GM23338 (cell line): ENCODE measurements around the gene ABHD17B. TPM values are rescaled to one million over a fixed set of nuclear protein-coding genes. Genes with fewer than 3 reads are reported as not detected.

ENCODE experiments used
- ATAC-seq: fragments of 200-7000 bp; cut with Tn5 transposase; 3 replicates; pipeline ENCODE4 v1.9.1; 2020
- DNase-seq: peaks from one replicate; pipeline ENCODE4 v3.0.0-alpha.2; 2015; ENCODE audit warnings: low spot score
- H2AFZ ChIP-seq: fragments of 200-600 bp; sonication (generic); 2 replicates; pipeline ENCODE4 v1.8.0; 2016; ENCODE audit warnings: antibody characterized with exemption, mild to moderate bottlenecking, moderate library complexity
- H3F3A ChIP-seq: fragments of 200-600 bp; sonication (generic); replicated peaks from 2 replicates; pipeline ENCODE4 v1.8.0; 2017; ENCODE audit warnings: antibody characterized with exemption, mixed run types, low read depth
- H3K27ac ChIP-seq: fragments of 200-600 bp; sonication (generic); 2 replicates; pipeline ENCODE4 v1.6.1; 2016; ENCODE audit warnings: low read depth
- H3K27me3 ChIP-seq: fragments of 200-600 bp; sonication (generic); 2 replicates; pipeline ENCODE4 v1.8.0; 2016; ENCODE audit warnings: mild to moderate bottlenecking, mixed run types, moderate library complexity; ENCODE audit not compliant: insufficient read depth
- H3K36me3 ChIP-seq: fragments of 200-600 bp; sonication (generic); 2 replicates; pipeline ENCODE4 v1.8.0; 2016; ENCODE audit warnings: mild to moderate bottlenecking; ENCODE audit not compliant: insufficient read depth
- H3K4me1 ChIP-seq: fragments of 200-600 bp; sonication (generic); 2 replicates; pipeline ENCODE4 v1.8.0; 2016; ENCODE audit warnings: mild to moderate bottlenecking, moderate library complexity; ENCODE audit not compliant: insufficient read depth
- H3K4me2 ChIP-seq: fragments of 200-600 bp; sonication (generic); 2 replicates; pipeline ENCODE4 v1.7.1; 2017; ENCODE audit warnings: mixed run types
- H3K4me3 ChIP-seq: fragments of 200-600 bp; sonication (generic); 2 replicates; pipeline ENCODE4 v1.6.1; 2016; ENCODE audit warnings: mixed run types
- H3K79me2 ChIP-seq: fragments of 200-600 bp; sonication (generic); replicated peaks from 2 replicates; pipeline ENCODE4 v1.8.0; 2017; ENCODE audit warnings: mild to moderate bottlenecking; ENCODE audit not compliant: insufficient read depth
- H3K9me2 ChIP-seq: fragments of 200-600 bp; sonication (generic); 2 replicates; pipeline ENCODE4 v1.8.0; 2017; ENCODE audit not compliant: insufficient read depth
- H4K20me1 ChIP-seq: fragments of 200-600 bp; sonication (generic); replicated peaks from 2 replicates; pipeline ENCODE4 v1.8.0; 2017; ENCODE audit warnings: mild to moderate bottlenecking; ENCODE audit not compliant: insufficient read depth
- H3K27ac Mint-ChIP-seq: 2 replicates; pipeline ENCODE4 v1.8.0; 2020; ENCODE audit warnings: inconsistent platforms, mild to moderate bottlenecking, moderate library complexity, mixed read lengths
- H3K27me3 Mint-ChIP-seq: 3 replicates; pipeline ENCODE4 v1.8.0; 2022; ENCODE audit warnings: low read depth, mild to moderate bottlenecking, moderate library complexity, mixed read lengths, inconsistent platforms; ENCODE audit not compliant: insufficient read depth, poor library complexity
- H3K36me3 Mint-ChIP-seq: 3 replicates; pipeline ENCODE4 v1.8.0; 2021; ENCODE audit warnings: low read depth, mild to moderate bottlenecking, inconsistent platforms, moderate library complexity, mixed read lengths
- H3K4me1 Mint-ChIP-seq: 3 replicates; pipeline ENCODE4 v1.8.0; 2020; ENCODE audit warnings: mild to moderate bottlenecking, inconsistent platforms, mixed read lengths
- H3K4me3 Mint-ChIP-seq: 3 replicates; pipeline ENCODE4 v1.8.0; 2021; ENCODE audit warnings: moderate library complexity, mild to moderate bottlenecking, inconsistent platforms, mixed read lengths
- H3K9me3 Mint-ChIP-seq: 3 replicates; pipeline ENCODE4 v1.8.0; 2020; ENCODE audit warnings: moderate library complexity, mild to moderate bottlenecking, inconsistent platforms, mixed read lengths
- CREB1 ChIP-seq: fragments of 250-450 bp; sonication (Bioruptor Pico); IDR thresholded peaks from 2 replicates; pipeline ENCODE4 v1.5.0; 2020; ENCODE audit warnings: low read depth, mild to moderate bottlenecking, moderate library complexity
- EZH2phosphoT487 ChIP-seq: fragments of 200-600 bp; sonication (generic); IDR thresholded peaks from one replicate; pipeline ENCODE4 v1.8.1; 2018; ENCODE audit warnings: antibody characterized with exemption; ENCODE audit not compliant: unreplicated experiment
- JUNB ChIP-seq: IDR thresholded peaks from one replicate; pipeline ENCODE4 v1.6.1; 2016; ENCODE audit warnings: antibody characterized with exemption; ENCODE audit not compliant: unreplicated experiment
- NANOG ChIP-seq: IDR thresholded peaks from 2 replicates; pipeline ENCODE4 v1.6.1; 2016; ENCODE audit warnings: antibody characterized with exemption, borderline replicate concordance
- polyA plus RNA-seq: library from polyadenylated mRNA; unstranded; fragments of >200 nt; fragmentation: Nextera tagmentation; extraction: Ambion mirVana; gene quantifications from 2 replicates; pipeline ENCODE4 v1.2.1, GENCODE V29; 2016
- total RNA-seq: library from RNA; depleted of rRNA; stranded (reverse); fragments of >200 nt; shearing (Covaris generic); gene quantifications from 2 replicates; pipeline ENCODE4 v1.2.3, GENCODE V29; 2014
- TF ChIP-seq, protein P1 (sequence below): IDR thresholded peaks from one replicate; pipeline ENCODE4 v1.6.1; 2018; ENCODE audit warnings: antibody characterized with exemption; ENCODE audit not compliant: unreplicated experiment
- TF ChIP-seq, protein P2 (sequence below), 2 experiments: fragments of 200-600 bp in 1 of 2; sonication (generic) in 1 of 2; conservative IDR thresholded peaks; 2 replicates each; pipeline versions ENCODE4 v1.5.1 to v1.6.1; 2016 to 2017; ENCODE audit warnings: antibody characterized with exemption in 2 of 2, low read depth in 2 of 2, mild to moderate bottlenecking in 2 of 2, moderate library complexity in 1 of 2
- TF ChIP-seq, protein P3 (sequence below): fragments of 250-450 bp; sonication (Bioruptor Pico); IDR thresholded peaks from 2 replicates; pipeline ENCODE4 v1.5.0; 2020; ENCODE audit warnings: mild to moderate bottlenecking, moderate library complexity
- TF ChIP-seq, protein P4 (sequence below): IDR thresholded peaks from 2 replicates; pipeline ENCODE4 v1.6.1; 2016; ENCODE audit warnings: antibody characterized with exemption

The ABHD17B gene
- total and polyA plus RNA-seq, 2 experiments from 2014 or later, result 32.2 to 112 TPM

DNA sequence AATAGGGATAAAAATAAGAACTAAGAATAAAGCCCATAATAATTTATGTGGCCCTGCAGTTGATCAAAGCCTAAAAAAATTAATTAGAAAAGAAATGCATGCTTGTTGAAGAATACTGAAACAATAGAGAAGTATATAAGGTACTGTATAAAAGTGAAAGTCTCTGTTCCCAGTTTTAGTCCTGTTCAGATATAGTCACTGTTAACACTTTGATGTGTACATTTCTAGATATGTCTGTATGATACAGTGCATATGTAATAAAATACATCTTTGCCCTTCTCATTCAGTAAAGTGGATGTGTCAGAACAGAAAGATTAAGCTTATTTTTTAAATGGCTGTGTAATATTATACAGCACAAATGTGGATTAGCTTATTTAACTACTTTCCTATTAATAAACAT, 4.5 kb upstream of the ABHD17B start (continued):
- TF ChIP-seq, protein P1, sequence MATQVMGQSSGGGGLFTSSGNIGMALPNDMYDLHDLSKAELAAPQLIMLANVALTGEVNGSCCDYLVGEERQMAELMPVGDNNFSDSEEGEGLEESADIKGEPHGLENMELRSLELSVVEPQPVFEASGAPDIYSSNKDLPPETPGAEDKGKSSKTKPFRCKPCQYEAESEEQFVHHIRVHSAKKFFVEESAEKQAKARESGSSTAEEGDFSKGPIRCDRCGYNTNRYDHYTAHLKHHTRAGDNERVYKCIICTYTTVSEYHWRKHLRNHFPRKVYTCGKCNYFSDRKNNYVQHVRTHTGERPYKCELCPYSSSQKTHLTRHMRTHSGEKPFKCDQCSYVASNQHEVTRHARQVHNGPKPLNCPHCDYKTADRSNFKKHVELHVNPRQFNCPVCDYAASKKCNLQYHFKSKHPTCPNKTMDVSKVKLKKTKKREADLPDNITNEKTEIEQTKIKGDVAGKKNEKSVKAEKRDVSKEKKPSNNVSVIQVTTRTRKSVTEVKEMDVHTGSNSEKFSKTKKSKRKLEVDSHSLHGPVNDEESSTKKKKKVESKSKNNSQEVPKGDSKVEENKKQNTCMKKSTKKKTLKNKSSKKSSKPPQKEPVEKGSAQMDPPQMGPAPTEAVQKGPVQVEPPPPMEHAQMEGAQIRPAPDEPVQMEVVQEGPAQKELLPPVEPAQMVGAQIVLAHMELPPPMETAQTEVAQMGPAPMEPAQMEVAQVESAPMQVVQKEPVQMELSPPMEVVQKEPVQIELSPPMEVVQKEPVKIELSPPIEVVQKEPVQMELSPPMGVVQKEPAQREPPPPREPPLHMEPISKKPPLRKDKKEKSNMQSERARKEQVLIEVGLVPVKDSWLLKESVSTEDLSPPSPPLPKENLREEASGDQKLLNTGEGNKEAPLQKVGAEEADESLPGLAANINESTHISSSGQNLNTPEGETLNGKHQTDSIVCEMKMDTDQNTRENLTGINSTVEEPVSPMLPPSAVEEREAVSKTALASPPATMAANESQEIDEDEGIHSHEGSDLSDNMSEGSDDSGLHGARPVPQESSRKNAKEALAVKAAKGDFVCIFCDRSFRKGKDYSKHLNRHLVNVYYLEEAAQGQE, result no peak
- TF ChIP-seq NANOG (no peak), EZH2phosphoT487 (no peak)
- TF ChIP-seq, protein P2, sequence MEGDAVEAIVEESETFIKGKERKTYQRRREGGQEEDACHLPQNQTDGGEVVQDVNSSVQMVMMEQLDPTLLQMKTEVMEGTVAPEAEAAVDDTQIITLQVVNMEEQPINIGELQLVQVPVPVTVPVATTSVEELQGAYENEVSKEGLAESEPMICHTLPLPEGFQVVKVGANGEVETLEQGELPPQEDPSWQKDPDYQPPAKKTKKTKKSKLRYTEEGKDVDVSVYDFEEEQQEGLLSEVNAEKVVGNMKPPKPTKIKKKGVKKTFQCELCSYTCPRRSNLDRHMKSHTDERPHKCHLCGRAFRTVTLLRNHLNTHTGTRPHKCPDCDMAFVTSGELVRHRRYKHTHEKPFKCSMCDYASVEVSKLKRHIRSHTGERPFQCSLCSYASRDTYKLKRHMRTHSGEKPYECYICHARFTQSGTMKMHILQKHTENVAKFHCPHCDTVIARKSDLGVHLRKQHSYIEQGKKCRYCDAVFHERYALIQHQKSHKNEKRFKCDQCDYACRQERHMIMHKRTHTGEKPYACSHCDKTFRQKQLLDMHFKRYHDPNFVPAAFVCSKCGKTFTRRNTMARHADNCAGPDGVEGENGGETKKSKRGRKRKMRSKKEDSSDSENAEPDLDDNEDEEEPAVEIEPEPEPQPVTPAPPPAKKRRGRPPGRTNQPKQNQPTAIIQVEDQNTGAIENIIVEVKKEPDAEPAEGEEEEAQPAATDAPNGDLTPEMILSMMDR (conservative IDR thresholded peaks at IDR 0.05; ENCODE audit: low read depth in 2 of 2), result no peak

DNA sequence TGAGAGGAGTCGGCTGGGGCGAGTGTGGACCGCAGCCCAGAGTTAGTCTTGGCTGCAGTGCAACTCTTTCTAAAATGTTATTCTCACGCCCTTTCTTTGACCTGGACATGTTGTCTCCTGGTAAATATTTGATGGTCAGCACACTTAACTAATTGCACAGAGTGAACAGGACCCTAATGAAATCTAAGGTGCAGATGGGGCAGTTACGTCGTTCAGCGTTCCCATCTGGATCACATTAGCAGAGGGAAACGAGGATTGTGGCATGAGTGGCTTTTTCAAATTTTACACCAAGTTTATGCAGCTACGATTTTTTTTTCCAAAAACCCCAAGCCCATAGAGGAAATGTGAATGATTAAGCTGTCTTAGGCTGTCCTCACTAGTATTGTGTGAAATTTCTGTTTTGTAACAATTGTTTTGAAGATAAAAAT, 929 bp upstream of the ABHD17B start:
- peak overlapping the region; percentile 95 for H3K27ac Mint-ChIP-seq
- peaks cover 12% of the 10 kb centered on the region for H3K36me3 Mint-ChIP-seq
- TF ChIP-seq, protein P1, result no peak
- TF ChIP-seq CREB1 (CRISPR knock-in tag) (no peak), JUNB (no peak)
- TF ChIP-seq, protein P3, sequence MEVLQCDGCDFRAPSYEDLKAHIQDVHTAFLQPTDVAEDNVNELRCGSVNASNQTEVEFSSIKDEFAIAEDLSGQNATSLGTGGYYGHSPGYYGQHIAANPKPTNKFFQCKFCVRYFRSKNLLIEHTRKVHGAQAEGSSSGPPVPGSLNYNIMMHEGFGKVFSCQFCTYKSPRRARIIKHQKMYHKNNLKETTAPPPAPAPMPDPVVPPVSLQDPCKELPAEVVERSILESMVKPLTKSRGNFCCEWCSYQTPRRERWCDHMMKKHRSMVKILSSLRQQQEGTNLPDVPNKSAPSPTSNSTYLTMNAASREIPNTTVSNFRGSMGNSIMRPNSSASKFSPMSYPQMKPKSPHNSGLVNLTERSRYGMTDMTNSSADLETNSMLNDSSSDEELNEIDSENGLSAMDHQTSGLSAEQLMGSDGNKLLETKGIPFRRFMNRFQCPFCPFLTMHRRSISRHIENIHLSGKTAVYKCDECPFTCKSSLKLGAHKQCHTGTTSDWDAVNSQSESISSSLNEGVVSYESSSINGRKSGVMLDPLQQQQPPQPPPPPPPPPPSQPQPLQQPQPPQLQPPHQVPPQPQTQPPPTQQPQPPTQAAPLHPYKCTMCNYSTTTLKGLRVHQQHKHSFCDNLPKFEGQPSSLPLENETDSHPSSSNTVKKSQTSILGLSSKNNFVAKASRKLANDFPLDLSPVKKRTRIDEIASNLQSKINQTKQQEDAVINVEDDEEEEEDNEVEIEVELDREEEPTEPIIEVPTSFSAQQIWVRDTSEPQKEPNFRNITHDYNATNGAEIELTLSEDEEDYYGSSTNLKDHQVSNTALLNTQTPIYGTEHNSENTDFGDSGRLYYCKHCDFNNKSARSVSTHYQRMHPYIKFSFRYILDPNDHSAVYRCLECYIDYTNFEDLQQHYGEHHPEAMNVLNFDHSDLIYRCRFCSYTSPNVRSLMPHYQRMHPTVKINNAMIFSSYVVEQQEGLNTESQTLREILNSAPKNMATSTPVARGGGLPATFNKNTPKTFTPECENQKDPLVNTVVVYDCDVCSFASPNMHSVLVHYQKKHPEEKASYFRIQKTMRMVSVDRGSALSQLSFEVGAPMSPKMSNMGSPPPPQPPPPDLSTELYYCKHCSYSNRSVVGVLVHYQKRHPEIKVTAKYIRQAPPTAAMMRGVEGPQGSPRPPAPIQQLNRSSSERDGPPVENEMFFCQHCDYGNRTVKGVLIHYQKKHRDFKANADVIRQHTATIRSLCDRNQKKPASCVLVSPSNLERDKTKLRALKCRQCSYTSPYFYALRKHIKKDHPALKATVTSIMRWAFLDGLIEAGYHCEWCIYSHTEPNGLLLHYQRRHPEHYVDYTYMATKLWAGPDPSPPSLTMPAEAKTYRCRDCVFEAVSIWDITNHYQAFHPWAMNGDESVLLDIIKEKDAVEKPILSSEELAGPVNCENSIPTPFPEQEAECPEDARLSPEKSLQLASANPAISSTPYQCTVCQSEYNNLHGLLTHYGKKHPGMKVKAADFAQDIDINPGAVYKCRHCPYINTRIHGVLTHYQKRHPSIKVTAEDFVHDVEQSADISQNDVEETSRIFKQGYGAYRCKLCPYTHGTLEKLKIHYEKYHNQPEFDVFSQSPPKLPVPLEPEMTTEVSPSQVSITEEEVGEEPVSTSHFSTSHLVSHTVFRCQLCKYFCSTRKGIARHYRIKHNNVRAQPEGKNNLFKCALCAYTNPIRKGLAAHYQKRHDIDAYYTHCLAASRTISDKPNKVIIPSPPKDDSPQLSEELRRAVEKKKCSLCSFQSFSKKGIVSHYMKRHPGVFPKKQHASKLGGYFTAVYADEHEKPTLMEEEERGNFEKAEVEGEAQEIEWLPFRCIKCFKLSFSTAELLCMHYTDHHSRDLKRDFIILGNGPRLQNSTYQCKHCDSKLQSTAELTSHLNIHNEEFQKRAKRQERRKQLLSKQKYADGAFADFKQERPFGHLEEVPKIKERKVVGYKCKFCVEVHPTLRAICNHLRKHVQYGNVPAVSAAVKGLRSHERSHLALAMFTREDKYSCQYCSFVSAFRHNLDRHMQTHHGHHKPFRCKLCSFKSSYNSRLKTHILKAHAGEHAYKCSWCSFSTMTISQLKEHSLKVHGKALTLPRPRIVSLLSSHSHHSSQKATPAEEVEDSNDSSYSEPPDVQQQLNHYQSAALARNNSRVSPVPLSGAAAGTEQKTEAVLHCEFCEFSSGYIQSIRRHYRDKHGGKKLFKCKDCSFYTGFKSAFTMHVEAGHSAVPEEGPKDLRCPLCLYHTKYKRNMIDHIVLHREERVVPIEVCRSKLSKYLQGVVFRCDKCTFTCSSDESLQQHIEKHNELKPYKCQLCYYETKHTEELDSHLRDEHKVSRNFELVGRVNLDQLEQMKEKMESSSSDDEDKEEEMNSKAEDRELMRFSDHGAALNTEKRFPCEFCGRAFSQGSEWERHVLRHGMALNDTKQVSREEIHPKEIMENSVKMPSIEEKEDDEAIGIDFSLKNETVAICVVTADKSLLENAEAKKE (CRISPR knock-in tag), result no peak
- TF ChIP-seq, protein P4, sequence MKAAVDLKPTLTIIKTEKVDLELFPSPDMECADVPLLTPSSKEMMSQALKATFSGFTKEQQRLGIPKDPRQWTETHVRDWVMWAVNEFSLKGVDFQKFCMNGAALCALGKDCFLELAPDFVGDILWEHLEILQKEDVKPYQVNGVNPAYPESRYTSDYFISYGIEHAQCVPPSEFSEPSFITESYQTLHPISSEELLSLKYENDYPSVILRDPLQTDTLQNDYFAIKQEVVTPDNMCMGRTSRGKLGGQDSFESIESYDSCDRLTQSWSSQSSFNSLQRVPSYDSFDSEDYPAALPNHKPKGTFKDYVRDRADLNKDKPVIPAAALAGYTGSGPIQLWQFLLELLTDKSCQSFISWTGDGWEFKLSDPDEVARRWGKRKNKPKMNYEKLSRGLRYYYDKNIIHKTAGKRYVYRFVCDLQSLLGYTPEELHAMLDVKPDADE, result no peak

More for the DNA sequence above, 929 bp upstream of the ABHD17B start:
- H3K4me3 Mint-ChIP-seq, result peak overlapping the region; percentile 100
- peaks cover 41% of the 10 kb centered on the region for H3K4me1 Mint-ChIP-seq
- no peak for DNase-seq
- H3K4me3 ChIP-seq, result peak overlapping the region; percentile 70
- H3K36me3 ChIP-seq, result no peaks in the 10 kb centered on the region
- H3K4me1 ChIP-seq, result peaks cover 38% of the 10 kb centered on the region
- peak overlapping the region; percentile 85 for H3K27ac ChIP-seq
- ATAC-seq, result no peak
- no peak overlapping the region for H2AFZ ChIP-seq
- H3K27me3 Mint-ChIP-seq, result peaks cover 14% of the 10 kb centered on the region
- H3K9me2 ChIP-seq, result no peaks in the 10 kb centered on the region
- H3K79me2 ChIP-seq, result peaks cover 94% of the 10 kb centered on the region
- peaks cover 30% of the 10 kb centered on the region for H4K20me1 ChIP-seq
- no peaks in the 10 kb centered on the region for H3K27me3 ChIP-seq
- peaks cover 7% of the 10 kb centered on the region for H3F3A ChIP-seq
- peak overlapping the region; percentile 81 for H3K4me2 ChIP-seq
- no peaks in the 10 kb centered on the region; the same call in 1 of the 3 replicates for H3K9me3 Mint-ChIP-seq
